Erythroblast (primary cell): ENCODE results near the gene POLD1.
"Not testable (repeated sequence)": the region's sequence is repeated elsewhere in the genome, so short reads cannot be mapped to it uniquely, and the experiment has no call there.

ENCODE experiments used
- DNase-seq, 2 experiments: peaks; one replicate each; lab custom pipeline; 2025; lab: John Stamatoyannopoulos, UW
- GATA1 ChIP-seq: IDR thresholded peaks from 2 replicates; pipeline ENCODE4 v1.6.1; 2011; ENCODE audit warnings: low read depth, mild to moderate bottlenecking, control low read depth, low read length, moderate library complexity
- POLR2A ChIP-seq: IDR thresholded peaks from 2 replicates; pipeline ENCODE4 v1.6.1; 2011; ENCODE audit warnings: mild to moderate bottlenecking, low read length

POLD1 gene

DNA sequence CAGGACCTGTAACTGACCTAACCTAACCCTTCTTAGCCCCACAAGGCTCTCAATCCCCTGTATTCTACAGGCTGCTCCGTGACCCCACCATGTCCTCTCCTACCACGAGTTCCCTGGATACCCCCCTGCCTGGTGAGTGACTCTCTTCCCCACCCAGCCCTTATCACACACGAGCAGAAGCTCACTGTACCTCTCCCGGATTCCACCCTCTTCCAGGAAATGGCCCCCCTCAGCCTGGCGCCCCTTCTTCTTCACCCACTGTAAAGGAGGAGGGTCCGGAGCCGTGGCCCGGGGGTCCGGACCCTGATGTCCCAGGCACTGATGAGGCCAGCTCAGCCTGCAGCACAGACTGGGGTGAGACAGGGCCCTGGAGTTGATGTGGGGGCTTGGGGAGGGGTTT lies 6.6 kb upstream of the POLD1 start:
- no peak for TF ChIP-seq GATA1
- peak; percentile 53 for TF ChIP-seq POLR2A
- peak; percentile 89 to 91 for DNase-seq

DNA sequence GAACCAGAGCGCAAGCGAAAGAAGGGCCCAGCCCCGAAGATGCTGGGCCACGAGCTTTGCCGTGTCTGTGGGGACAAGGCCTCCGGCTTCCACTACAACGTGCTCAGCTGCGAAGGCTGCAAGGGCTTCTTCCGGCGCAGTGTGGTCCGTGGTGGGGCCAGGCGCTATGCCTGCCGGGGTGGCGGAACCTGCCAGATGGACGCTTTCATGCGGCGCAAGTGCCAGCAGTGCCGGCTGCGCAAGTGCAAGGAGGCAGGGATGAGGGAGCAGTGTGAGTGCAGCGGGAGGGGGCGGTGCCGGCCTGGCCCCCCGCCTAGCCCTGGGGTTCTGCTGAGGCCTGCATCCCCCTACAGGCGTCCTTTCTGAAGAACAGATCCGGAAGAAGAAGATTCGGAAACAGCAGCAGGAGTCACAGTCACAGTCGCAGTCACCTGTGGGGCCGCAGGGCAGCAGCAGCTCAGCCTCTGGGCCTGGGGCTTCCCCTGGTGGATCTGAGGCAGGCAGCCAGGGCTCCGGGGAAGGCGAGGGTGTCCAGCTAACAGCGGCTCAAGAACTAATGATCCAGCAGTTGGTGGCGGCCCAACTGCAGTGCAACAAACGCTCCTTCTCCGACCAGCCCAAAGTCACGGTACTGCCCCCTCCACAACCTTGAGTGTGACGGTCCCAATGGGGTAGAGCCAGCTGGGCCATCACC lies 5.8 kb upstream of the POLD1 start:
- TF ChIP-seq POLR2A (no peak), GATA1 (no peak)
- no peak for DNase-seq

DNA sequence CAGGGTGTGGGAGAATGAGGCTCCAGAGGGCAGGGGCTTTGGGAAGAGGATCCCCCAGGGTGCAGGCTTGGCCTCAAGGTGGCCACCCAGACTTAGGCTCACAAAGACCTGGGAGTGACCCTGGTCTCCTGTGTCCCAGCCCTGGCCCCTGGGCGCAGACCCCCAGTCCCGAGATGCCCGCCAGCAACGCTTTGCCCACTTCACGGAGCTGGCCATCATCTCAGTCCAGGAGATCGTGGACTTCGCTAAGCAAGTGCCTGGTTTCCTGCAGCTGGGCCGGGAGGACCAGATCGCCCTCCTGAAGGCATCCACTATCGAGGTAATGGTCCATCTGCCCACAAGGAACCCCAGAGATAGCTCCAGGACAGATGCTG lies 5.3 kb upstream of the POLD1 start:
- DNase-seq, result no peak
- TF ChIP-seq POLR2A, result no peak

DNA sequence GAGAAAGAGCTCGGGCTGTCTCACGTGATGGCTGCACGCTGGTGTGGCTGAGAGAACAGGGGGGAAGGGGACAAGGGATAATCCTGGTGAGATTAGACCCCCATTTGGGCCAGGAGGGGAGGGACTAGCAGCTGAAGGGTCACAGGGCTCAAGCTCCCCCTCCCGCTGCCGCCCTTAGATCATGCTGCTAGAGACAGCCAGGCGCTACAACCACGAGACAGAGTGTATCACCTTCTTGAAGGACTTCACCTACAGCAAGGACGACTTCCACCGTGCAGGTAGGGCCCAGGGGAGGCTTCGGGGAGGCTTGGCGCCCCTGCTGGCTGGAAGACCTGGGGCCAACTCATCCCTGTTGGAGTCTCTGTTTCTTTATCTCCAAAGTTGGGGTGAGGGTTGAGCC lies 4.5 kb upstream of the POLD1 start:
- TF ChIP-seq POLR2A (no peak), GATA1 (no peak)
- no peak for DNase-seq

DNA sequence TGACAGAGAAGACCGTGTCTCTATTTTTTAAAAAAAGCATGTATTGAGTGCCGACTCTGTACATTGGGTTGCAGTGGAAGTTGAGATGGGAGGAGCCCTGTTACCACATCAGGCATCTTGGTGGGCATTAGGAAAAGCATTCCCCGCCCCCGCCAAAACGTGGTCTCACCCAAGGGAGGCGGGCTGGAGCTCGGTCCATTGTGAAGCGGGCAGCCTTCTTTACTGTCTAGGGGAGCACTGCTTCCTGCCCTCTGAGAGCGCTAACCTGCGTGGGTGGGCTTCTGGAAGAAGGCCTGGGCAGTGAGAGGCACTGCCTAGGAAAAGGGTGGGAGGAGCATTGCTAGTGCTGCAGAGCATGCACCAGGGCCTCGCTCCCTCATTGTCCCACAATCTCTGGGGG lies 4.0 kb upstream of the POLD1 start:
- DNase-seq, result no peak
- TF ChIP-seq POLR2A (no peak), GATA1 (no peak)

DNA sequence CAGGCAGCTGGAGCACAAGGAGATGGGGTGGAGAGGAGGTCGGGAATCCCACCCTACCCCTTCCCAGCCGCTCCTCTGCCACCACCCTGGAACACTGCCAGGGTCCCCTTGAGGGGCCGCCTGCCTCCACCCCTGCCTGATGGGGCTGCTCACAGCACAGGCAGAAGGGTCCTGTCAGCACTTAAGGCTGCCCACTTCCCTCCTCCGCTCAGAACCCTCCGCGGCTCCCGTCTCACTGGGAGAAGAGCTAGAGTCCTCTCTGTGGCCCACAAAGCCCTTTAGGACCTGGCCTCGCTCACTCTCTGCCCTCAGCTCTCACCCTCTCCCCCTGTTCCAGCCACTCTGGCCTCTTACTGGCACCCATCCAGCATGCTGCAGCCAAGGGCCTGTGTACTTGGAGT lies 3.4 kb upstream of the POLD1 start:
- peak; percentile 46 to 52 for DNase-seq
- no peak for TF ChIP-seq GATA1
- no peak for TF ChIP-seq POLR2A

DNA sequence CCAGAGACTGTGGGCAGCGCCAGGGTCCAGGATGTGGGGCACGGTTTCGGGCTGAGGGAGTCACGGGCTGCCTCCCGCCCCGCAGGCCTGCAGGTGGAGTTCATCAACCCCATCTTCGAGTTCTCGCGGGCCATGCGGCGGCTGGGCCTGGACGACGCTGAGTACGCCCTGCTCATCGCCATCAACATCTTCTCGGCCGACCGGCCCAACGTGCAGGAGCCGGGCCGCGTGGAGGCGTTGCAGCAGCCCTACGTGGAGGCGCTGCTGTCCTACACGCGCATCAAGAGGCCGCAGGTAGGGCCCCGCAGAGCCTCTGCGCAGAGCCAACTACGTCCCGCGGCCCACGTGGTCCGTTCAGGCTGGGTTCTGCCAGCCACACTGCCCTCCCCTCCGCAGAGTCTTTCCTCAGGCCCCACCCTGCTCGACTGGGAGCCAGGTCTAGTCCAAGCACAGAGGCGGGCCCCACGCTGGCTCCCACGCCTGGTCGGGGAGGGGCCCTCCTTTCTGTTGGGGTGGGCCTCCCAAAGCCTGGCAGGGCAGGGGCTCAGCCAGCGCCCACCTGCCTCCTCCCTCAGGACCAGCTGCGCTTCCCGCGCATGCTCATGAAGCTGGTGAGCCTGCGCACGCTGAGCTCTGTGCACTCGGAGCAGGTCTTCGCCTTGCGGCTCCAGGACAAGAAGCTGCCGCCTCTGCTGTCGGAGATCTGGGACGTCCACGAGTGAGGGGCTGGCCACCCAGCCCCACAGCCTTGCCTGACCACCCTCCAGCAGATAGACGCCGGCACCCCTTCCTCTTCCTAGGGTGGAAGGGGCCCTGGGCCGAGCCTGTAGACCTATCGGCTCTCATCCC lies 2.0 kb upstream of the POLD1 start:
- TF ChIP-seq POLR2A, result no peak
- TF ChIP-seq GATA1, result no peak
- no peak for DNase-seq

DNA sequence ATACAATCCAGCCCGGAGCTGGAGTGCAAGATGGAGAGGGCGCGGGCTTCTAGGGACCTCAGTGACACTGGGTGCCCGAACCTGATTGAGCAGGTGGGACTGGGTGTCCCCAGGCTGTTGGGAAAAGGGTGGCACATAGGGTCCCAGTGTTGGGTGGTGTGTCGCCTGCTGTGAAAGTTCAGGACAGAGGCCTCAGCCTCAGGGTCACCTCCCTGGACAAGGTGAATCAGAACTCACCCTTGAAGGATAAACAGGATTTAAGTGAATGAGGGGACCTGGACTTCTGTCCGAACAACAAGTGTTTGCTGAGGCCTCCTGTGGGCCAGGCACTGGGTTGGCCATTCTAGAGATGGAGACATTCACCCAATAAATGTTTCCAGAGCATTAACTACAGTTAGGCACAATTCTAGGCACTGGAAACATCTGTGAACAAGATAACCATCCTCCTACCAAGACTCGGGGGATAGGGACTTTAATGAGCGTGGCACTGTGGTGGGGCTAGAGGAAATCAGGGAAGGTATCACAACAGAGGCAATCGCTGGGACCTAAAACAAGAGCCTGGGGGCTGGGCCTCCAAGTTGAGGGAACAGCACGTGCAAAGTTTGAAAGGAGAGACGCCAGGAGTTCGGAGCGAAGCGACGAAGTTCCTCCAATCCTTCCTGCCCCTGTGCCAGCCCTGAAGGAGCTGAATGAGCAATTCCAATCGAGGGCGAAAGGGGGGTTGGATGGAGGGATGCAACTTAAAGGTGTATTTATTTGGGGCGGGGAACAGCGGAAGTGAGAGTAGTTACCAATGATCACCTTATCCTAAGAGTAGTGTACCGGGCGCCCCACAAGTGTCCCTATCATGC lies 921 bp upstream of the POLD1 start:
- TF ChIP-seq POLR2A (no peak), GATA1 (no peak)
- DNase-seq, result no peak

DNA sequence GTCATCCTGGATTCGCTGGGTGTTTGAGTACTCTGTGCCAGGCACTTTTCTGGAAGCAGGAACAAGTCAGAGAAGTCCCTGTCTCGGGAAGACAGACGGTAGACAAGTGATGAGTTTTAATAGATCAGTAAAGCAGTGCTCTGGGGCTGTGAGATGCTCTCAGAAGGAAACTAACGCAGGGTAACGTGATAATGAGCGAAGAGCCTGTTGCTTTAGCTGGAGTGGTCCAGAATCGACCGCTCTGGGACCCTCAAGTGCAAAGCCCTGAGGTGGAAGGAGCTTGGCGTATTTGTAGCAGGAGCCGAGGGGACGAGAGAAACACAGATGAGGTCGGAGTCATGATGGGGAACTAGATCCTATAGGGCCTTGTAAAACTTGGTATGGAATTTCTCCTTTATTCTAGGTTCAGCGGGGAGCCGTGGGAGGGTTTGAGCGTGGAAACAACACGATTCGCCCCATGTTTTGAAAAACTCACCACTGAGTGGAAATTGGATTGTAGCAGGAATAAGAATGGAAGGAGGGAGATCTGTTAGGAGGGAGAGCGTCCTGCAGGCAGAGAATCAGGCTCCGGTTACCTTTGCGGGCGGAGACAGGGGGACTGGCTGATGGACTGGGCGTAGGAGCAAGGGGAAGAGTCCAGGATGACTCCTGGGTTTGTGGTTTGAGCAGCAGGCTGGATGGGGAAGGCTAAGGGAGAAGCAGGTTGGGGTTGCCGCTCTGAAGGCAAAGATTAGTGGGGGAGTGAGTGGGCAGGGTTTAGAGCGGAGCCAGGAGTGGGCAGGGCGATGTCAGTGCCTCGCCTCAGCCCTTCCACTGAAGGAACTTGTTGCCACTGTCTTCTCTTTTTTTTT lies 763 bp downstream of the POLD1 start:
- TF ChIP-seq GATA1 (no peak), POLR2A (no peak)
- DNase-seq, result peak in 1 of 2 experiments; percentile 51

DNA sequence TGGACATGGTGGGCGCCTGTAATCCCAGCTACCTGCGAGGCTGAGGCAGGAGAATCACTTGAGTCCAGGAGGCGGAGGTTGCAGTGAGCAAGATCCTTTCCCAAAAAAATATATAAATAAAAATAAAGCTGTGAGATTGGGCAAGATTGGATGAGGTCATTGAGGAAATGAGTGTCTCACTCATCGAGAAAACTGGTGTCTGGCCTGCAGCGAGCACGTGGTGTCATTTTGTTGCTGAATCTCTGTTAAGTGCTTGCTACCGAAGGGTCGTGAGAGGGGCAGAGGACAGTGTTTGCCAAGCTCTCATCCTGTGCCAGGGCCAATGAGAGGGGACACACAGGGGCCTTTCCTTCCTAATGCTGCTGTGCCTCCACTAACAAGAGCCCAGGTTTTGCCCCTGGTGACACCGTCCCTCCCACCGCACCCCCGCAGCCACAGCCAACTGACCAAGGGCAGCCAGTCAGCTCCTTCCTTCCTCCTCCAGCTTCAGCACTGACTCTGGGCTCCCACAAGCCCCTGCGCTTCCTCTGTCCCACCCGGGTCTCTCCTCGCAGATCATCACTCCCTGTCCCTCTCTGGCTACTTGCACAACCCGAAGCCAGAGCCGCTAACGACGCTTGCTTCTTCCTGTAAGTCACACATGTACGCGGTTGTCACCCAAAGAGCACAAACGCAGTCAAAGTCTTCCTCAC lies 3.2 kb downstream of the POLD1 start:
- DNase-seq, result no peak

DNA sequence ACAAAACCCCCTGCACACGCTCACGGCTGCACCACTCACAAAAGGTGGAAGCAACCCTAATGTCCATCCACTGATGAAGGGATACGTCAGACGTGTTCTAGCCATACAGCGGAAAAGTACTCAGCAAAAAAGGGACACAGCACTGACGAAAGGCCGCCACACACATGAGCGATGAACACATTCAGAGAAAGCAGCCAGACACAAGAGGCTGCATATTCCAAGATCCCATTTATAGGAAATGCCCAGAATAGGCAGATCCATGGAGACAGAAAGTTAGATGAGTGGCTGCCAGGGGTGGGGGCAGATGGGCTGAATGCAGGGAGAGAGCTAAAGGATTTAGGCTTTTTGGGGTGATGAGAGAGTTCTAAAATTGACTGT lies 3.7 kb downstream of the POLD1 start:
- TF ChIP-seq GATA1 (no peak), POLR2A (no peak)

More for the DNA sequence above, 3.2 kb downstream of the POLD1 start:
- TF ChIP-seq POLR2A, result no peak
- no peak for TF ChIP-seq GATA1

DNA sequence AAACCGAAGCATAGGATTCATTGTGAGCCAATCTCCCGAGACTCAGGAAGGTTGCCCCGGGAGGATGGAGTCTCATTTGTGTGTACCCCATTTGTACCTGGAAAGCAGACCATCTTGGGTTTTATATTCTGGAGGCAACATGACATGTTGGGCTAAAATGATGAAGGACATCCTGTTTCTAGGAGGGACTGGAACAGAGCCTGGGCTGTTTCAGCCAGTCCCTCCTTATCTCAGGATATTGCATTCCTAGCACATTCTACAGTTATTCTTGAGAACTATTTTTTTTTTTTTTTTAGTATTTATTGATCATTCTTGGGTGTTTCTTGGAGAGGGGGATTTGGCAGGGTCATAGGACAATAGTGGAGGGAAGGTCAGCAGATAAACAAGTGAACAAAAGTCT lies 6.1 kb downstream of the POLD1 start:
- not testable (repeated sequence) for DNase-seq

More for the DNA sequence above, 3.7 kb downstream of the POLD1 start:
- no peak for DNase-seq

DNA sequence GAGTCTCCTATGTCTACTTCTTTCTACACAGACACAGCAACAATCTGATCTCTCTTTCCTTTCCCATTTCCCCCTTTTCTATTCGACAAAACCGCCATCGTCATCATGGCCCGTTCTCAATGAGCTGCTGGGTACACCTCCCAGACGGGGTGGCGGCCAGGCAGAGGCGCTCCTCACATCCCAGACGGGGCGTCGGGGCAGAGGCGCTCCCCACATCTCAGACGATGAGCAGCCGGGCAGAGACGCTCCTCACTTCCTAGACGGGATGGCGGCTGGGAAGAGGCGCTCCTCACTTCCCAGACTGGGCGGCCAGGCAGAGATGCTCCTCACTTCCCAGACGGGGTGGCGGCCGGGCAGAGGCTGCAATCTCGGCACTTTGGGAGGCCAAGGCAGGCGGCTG lies 6.8 kb downstream of the POLD1 start:
- DNase-seq, result not testable (repeated sequence)
